ENCODE data around the gene NEK5. TPM values are rescaled to one million over a fixed set of nuclear protein-coding genes. Genes with fewer than 3 reads are reported as not detected.

The NEK5 gene
- polyA plus RNA-seq, 3 donors = 0.07 TPM; not detected in 2

- Mint-ChIP-seq H3K27me3 (ENCODE audit: low read depth in 3 of 3) (peaks cover 1 to 9% (median 9%) of the 10 kb centered on the region in 3 donors), H3K4me3 (no peak overlapping the region), H3K36me3 (peaks cover 15 to 24% of the 10 kb centered on the region in 2 donors), H3K27ac (peak overlapping the region in 1 of 7 donors; percentile 44), H3K4me1 (peaks cover 29% of the 10 kb centered on the region), H3K9me3 (peaks cover 0 to 2% (median 0%) of the 10 kb centered on the region in 7 donors)
- no peak for DNase-seq
- no peak overlapping the region for H3K27ac ChIP-seq (ENCODE audit: low read depth in 1 of 2, low read length in 2 of 2)
- no peak overlapping the region for H2AFZ ChIP-seq (ENCODE audit: insufficient read depth, low read depth, low read length, poor library complexity, severe bottlenecking)
- peaks cover 3 to 12% of the 10 kb centered on the region in 2 donors for H3K36me3 ChIP-seq (replicated peaks in 1 of 2; ENCODE audit: control insufficient read depth in 1 of 2, insufficient read depth in 2 of 2, low read length in 2 of 2)
- H3K9ac ChIP-seq (ENCODE audit: insufficient read depth, low read length, poor library complexity, severe bottlenecking) = no peak overlapping the region
- H3K4me3 ChIP-seq (replicated peaks in 1 of 3; ENCODE audit: low read depth in 2 of 3, low read length in 3 of 3) = no peak overlapping the region
- no CpG with 5 or more reads among the region's 5 CpGs for WGBS (ENCODE audit: insufficient coverage)
- no peaks in the 10 kb centered on the region for H4K20me1 ChIP-seq (ENCODE audit: insufficient read depth, low read length)
- H3K27me3 ChIP-seq (ENCODE audit: control insufficient read depth in 2 of 2, insufficient read depth in 2 of 2, low read length in 2 of 2) = peaks cover 0 to 4% of the 10 kb centered on the region in 2 donors
- intact Hi-C loops (cut with micrococcal nuclease) = no loop called here
- TF ChIP-seq CTCF (IDR thresholded peaks at IDR 0.05) = no peak
- H3K9me3 ChIP-seq (replicated peaks in 1 of 2; ENCODE audit: control insufficient read depth in 1 of 2, insufficient read depth in 1 of 2, low read length in 2 of 2) = no peaks in the 10 kb centered on the region
- peaks cover 11 to 18% of the 10 kb centered on the region in 2 donors for H3K4me1 ChIP-seq (ENCODE audit: control insufficient read depth in 1 of 2, insufficient read depth in 2 of 2, low read length in 2 of 2)
- no peak overlapping the region for H3K4me2 ChIP-seq (replicated peaks; ENCODE audit: extremely low read depth, low read length, poor library complexity, severe bottlenecking)
- H3K79me2 ChIP-seq (ENCODE audit: insufficient read depth, low read length) = no peaks in the 10 kb centered on the region
Measured at GRCh38 chr13:52162279-52163101, 33.6 kb upstream of the NEK5 start.

- no peaks in the 10 kb centered on the region for H3K9me3 ChIP-seq (replicated peaks in 1 of 2; ENCODE audit: control insufficient read depth in 1 of 2, insufficient read depth in 1 of 2, low read length in 2 of 2)
- peaks cover 6 to 11% of the 10 kb centered on the region in 2 donors for H3K36me3 Mint-ChIP-seq
- DNase-seq = no peak
- no CpG with 5 or more reads among the region's 3 CpGs for WGBS (ENCODE audit: insufficient coverage)
- H3K4me2 ChIP-seq (replicated peaks; ENCODE audit: extremely low read depth, low read length, poor library complexity, severe bottlenecking) = no peak overlapping the region
- TF ChIP-seq CTCF (IDR thresholded peaks at IDR 0.05) = no peak
- intact Hi-C loops (cut with micrococcal nuclease) = no loop called here
- no peak overlapping the region for H3K4me3 ChIP-seq (replicated peaks in 1 of 3; ENCODE audit: low read depth in 2 of 3, low read length in 3 of 3)
- H3K4me3 Mint-ChIP-seq = no peak overlapping the region
- peaks cover 1 to 9% (median 9%) of the 10 kb centered on the region in 3 donors for H3K27me3 Mint-ChIP-seq (ENCODE audit: low read depth in 3 of 3)
- no peak overlapping the region for H3K9ac ChIP-seq (ENCODE audit: insufficient read depth, low read length, poor library complexity, severe bottlenecking)
- H3K4me1 ChIP-seq (ENCODE audit: control insufficient read depth in 1 of 2, insufficient read depth in 2 of 2, low read length in 2 of 2) = peaks cover 11 to 18% of the 10 kb centered on the region in 2 donors
- no peaks in the 10 kb centered on the region for H3K79me2 ChIP-seq (ENCODE audit: insufficient read depth, low read length)
- peaks cover 0 to 4% of the 10 kb centered on the region in 2 donors for H3K27me3 ChIP-seq (ENCODE audit: control insufficient read depth in 2 of 2, insufficient read depth in 2 of 2, low read length in 2 of 2)
- no peaks in the 10 kb centered on the region for H4K20me1 ChIP-seq (ENCODE audit: insufficient read depth, low read length)
- no peak overlapping the region for H3K27ac Mint-ChIP-seq
- peak overlapping the region; percentile 4 for H2AFZ ChIP-seq (ENCODE audit: insufficient read depth, low read depth, low read length, poor library complexity, severe bottlenecking)
- peaks cover 39% of the 10 kb centered on the region for H3K4me1 Mint-ChIP-seq
- H3K36me3 ChIP-seq (replicated peaks in 1 of 2; ENCODE audit: control insufficient read depth in 1 of 2, insufficient read depth in 2 of 2, low read length in 2 of 2) = peaks cover 0 to 6% of the 10 kb centered on the region in 2 donors
- H3K9me3 Mint-ChIP-seq = peaks cover 0 to 2% (median 0%) of the 10 kb centered on the region in 7 donors
- H3K27ac ChIP-seq (ENCODE audit: low read depth in 1 of 2, low read length in 2 of 2) = no peak overlapping the region
Measured at GRCh38 chr13:52161181-52161646, 32.3 kb upstream of the NEK5 start.
